Colon (tissue), 2 donors: ENCODE data around the gene SALL3.

ENCODE experiments used
- FAIRE-seq: peaks from 2 replicates; lab custom pipeline; 2012; peaks lifted over from hg19 to GRCh38; lab: Jason Lieb, UNC
- donor health status: control.
- donor health status: control.

The SALL3 gene

GRCh38 chr18:78980777-78981380 is 1.3 kb downstream of the SALL3 start:
- FAIRE-seq = no peak

- FAIRE-seq = no peak
These were observed 1.8 kb downstream of the SALL3 start for GRCh38 chr18:78981394-78981831.

GRCh38 chr18:78981989-78982620 is 2.5 kb downstream of the SALL3 start:
- FAIRE-seq = no peak

- no peak for FAIRE-seq
These were observed 3.9 kb downstream of the SALL3 start for GRCh38 chr18:78983512-78983911.

- FAIRE-seq = no peak
These were observed 5.5 kb downstream of the SALL3 start for GRCh38 chr18:78984941-78985784.

- no peak for FAIRE-seq
These were observed 6.4 kb downstream of the SALL3 start for GRCh38 chr18:78986018-78986481.

GRCh38 chr18:78991446-78991845 is 11.8 kb downstream of the SALL3 start:
- no peak for FAIRE-seq

- no peak for FAIRE-seq
These were observed 12.7 kb downstream of the SALL3 start for GRCh38 chr18:78992041-78993011.

- no peak for FAIRE-seq
These were observed 13.7 kb downstream of the SALL3 start for GRCh38 chr18:78993014-78993926.

GRCh38 chr18:78994000-78994399 is 14.4 kb downstream of the SALL3 start:
- no peak for FAIRE-seq

GRCh38 chr18:78994531-78994930 is 14.9 kb downstream of the SALL3 start:
- no peak for FAIRE-seq

GRCh38 chr18:78994977-78995582 is 15.5 kb downstream of the SALL3 start:
- no peak for FAIRE-seq

GRCh38 chr18:78995740-78996395 is 16.2 kb downstream of the SALL3 start:
- no peak for FAIRE-seq

GRCh38 chr18:78996741-78997490 is 17.3 kb downstream of the SALL3 start:
- no peak for FAIRE-seq

- no peak for FAIRE-seq
These were observed 18.9 kb downstream of the SALL3 start for GRCh38 chr18:78998371-78999071.

GRCh38 chr18:78999939-79000338 is 20.3 kb downstream of the SALL3 start:
- FAIRE-seq = no peak

- FAIRE-seq = no peak
These were observed 21.4 kb downstream of the SALL3 start for GRCh38 chr18:79000997-79001396.

GRCh38 chr18:79005653-79006052 is 26.0 kb downstream of the SALL3 start:
- no peak for FAIRE-seq
